Superior temporal gyrus (tissue), 1 donor: ENCODE results near the gene RACK1.
"Not testable (repeated sequence)": the region's sequence is repeated elsewhere in the genome, so short reads cannot be mapped to it uniquely, and the experiment has no call there.

Source experiments
- DNase-seq: peaks from one replicate; pipeline ENCODE4 v3.0.0-alpha.2; 2016; ENCODE audit errors: extremely low spot score

RACK1 gene

DNA sequence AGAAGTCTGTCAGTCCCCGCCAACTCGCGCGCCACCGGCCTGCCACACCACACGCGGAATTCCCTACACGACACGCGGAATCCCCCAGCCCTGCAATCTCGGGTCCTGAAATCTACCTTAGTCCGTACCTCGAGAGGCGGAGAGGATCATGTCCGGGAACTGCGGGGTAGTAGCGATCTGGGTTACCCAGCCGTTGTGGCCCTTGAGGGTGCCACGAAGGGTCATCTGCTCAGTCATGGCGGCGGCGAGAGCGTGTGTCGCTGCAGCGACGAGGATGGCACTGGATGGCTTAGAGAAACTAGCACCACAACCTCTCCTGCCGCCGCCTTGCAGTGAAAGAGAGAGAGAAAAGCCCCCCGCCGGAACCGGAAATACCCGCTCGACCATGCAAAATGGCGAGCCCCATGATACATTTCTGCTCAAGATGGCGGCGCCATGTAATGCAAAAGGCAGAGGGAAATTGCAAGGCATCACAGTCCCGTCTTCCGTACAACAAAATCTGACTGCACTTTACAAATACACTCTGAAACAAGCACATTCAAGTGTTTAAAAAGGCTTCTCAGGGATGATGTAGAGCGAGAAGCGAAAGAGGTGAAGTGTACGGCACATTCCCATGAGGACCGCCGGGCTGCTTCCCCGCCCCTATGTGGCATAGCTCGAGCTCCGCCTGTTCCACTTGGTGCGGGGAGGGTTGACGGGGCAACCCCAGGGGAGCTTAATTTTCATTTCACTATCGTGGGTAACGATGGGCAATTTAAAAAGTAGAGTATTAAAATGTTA is at the start of gene RACK1:
RACK1 (minus strand) TSS at position 343 of the 780 bp plus-strand sequence; CDS start at position 237, 106 bp downstream.
- DNase-seq, result peak; percentile 98

DNA sequence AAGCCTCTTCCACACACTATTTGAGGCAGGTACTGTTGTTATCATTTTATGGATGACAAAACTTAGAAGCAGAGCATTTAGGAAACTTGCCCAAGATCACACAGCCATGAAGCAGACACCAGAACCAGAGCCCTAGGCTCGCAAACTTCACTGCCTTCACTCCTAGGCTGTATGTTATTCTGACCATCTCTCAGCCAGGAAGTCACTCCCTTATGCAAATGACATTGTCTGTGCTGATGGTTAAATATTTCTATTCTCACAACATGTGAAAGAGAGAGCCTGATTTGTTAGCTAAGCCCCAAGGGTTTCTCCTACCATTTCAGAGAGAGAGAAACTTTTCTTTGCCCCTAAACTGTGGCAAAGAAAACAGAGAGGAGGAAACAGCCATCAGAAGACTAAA is 43.6 kb upstream of the RACK1 start:
- DNase-seq, result not testable (repeated sequence)

DNA sequence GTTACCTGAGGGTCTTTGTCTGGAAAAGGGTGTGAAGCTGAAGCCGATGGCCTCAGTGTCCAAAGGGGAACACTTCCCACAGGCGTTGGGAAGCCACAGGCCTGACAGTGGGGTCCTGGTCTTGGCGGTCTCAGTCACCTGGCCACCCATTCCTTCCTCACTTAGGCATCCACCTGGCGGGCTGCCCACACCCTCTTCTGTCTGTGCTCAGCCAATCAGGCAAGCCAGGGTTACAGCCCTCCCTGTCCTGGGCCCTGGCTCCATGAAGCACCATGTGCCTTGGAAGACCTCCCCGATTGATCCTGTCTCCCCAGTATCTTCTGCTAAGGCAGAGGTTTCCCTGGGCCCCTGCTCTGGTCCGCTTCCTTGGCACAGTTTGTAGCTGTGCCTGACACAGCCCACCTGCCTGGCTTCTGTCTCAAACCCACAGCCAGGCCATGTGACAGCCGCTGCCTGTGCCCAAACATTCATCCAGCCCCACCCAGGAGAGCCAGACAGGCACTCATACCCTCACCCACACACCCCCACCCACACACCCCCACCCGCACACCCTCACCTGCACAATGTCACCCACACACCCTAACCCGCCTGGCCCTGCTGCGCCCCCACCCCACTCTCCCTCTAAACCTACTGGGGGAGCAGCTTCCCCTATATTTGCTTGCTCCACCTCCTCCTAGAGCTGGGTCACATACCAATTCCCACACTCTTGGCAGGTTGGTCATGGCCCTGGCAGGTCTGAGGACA is 42.4 kb upstream of the RACK1 start:
- DNase-seq, result not testable (repeated sequence)

DNA sequence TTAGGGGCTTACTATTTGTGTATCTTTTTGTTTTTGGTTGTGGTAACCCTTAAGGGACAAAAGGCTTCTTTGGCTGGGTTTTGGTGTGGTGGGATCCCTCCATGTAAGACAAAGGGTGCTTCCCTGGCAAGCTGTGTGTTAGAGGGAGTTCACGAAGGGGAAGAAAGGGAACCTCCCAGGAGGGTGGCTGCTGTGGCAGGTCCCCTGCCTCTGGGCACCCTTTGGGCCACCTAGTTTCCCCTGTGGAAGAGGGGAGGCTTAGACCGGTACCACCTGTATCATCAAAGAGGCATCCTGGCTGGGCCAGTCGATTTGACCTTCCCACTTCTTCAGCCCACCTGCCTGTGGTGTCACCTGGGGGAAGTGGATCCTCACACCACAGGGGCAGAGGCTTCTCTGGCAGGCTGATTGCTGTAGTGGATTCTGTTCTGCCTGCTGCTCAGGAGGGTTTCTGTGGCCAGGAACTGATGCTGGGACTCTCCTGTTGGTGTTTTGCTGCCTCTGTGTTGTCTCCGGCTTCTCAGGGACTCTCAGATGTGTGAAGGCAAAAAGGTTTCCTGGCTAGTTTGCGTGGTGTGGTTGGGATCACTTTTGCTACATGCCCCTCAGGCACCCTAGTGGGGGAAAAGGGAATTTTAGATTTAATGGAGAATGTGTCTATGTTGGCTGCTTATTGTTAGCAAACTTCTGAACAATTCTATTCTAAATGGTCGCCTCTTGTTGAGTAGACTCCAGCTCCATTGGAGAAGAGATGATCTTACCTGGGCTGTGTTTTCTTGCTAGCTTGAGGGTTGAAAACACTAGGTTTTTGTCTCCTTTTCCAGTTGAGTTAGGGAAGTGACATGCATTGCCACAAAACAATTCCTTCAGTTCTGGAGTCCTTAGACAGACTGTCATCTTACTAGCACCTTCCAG is 40.4 kb upstream of the RACK1 start:
- not testable (repeated sequence) for DNase-seq

DNA sequence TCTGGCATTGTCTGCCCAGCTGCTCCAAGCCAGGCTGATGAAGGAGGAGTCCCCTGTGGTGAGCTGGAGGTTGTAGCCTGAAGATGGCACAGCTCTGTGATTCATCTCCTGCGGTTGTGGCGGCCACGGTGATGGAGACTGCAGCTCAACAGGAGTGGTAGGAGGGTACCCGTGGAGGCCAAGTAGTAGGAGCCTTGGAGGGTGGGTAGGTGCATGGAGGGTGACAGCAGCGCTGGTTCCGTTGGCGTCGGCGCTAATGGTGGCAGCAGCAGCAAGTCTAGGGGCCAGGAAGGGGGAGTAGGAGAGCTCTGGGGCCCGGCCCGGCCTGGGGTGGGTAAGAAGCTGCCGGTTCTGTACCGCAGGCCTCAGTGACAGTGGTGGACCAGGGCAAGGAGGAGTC is 39.6 kb upstream of the RACK1 start:
- DNase-seq, result no peak

DNA sequence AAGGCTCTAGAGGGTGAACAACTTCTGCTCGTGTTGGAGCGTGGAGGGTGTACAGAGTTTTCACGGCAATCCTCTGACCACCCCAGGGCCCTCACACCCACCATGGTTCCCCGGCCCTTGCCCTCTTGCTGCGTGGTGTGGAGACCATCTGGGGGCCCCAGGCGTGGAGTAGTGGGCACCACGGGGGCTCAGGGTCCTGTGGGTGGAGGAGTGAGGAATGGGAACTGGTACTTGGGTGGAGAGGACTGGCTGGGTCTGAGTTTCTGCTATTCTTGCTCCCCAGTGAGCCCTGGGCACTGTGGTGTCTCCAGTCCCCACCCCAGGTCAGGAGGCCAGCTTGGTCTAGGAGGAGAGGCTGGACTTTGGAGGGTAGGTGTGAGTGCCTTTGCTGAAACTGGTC is 39.2 kb upstream of the RACK1 start:
- no peak for DNase-seq

DNA sequence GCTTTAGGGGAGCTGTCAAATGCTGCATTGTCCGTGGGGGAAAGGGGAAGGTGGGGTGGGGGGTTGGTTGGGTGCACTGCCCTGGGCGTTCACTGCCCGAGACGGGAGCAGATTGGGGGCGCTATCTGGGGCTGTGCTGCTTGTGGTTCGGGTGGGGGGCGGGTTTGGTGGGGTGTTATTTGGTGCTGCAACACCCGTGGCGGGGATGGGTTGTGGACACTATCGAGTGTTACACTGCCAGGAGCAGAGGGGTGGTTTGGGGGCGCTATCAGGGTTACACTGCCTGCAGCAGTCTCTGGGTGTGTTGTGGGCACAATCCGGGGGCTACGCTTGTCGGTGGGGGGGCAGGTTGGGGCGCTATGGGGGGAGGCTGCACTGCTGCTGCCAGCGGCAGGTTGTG is 38.7 kb upstream of the RACK1 start:
- not testable (repeated sequence) for DNase-seq

DNA sequence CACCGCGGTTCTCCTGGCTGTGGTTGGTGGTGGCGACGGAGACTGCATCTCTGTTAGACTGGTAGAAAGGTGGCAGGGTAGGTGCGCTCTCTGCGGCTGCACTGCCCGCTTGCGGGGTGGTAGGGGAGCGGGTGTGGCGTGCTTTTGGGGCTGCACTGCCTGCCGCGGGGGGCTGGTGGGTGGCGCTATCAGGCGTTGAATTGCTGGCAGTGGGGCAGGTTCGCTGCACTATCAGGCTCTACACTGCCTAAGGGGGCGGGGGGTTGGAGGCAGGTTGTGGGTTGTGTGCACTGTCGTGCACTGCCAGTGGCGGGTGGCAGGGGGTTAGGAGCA is 38.2 kb upstream of the RACK1 start:
- no peak for DNase-seq

DNA sequence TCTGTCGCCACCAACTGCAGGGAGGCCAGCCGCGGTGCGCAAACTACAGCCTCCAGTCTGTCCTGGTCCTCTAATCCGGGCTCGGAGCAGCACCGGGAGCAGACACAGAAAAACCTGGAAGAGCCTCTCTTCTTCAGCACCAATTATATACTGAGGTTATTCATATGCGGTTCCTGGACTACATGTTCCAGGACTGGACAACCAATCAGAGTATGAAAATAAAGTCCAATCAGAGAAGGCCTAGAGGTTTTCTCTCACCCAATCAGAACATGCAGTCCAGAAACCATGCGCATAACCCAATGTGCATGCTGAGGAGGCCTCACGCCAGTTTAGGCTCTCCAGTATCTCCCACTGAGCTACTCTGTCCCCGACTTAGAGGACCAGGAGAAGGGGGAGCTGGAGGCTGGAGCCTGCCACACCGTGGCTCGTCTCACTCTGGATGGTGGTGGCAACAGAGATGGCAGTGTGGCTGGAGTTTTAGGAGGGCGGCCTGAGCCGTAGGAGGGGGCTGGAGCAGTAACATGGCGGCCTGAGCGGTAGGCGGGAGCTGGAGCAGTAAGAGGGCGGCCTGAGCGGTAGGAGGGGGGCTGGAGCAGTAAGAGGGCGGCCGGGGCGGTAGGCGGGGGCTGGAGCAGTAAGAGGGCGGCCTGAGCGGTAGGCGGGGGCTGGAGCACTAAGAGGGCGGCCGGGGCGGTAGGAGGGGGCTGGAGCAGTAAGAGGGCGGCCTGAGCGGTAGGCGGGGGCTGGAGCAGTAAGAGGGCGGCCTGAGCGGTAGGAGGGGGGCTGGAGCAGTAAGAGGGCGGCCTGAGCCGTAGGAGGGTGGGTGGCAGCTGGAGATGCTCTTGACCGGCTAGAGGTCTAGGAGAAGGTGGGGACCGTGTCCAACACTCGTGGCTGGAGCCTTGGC is 37.6 kb upstream of the RACK1 start:
- DNase-seq, result no peak

DNA sequence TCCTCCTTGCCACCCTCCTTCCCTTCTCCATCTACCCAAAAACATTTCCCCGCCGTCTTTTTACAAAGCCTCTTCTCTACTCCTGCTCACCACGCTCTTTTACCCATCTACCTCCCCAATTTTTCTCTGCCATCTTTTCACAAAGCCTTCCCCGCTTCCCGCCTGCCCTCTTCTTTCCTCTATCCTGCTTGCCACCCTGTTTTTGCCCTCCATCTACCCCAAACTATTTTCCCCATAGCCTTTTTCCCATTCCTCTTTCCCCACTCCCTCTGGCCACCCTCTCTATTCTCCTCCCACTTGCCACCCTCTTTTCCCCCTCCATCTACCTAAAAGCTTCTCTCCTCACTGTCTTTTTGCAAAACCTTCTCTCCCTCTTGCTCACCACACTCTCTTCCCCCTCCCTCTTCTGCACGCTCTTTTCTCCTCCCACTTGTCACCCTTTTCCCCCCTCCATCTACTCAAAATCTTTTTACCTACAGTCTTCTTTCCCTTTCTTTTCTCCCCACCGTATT is 36.6 kb upstream of the RACK1 start:
- DNase-seq, result no peak

DNA sequence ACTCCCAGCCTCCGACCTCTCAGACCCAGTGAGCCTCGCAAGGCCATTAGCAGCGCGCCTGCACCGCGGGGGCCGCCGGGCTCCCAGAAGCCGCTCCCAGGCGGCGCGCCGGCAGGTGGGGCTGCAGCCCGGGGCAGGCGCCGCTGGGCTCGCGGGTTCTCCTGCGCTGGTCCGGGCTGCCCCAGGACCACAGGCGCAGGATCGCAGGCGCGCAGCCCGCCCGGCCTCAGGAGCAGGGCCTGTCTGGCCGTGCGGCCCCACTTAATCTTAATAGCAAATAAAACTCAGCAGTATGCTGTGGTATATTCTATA is 29.7 kb upstream of the RACK1 start:
- DNase-seq, result not testable (repeated sequence)

DNA sequence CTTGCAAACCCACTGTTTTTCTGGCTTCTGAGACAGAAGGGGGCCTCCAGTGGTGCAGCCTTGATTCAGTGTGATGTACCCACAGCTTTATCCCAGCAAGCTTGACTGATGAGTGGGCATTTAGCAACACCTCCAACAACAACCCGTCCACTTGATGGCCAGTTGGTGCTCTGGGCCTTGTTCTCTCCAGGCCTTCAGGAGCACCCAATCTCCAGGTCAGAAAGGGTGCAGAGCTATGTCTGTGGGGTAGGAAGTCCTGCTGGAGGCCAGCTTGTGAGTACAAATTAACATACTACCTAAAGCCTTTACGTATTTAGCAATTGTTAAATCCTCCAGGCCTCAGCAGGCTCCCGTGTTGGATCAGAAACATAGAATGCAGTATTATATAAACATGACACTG is 27.4 kb upstream of the RACK1 start:
- no peak for DNase-seq

DNA sequence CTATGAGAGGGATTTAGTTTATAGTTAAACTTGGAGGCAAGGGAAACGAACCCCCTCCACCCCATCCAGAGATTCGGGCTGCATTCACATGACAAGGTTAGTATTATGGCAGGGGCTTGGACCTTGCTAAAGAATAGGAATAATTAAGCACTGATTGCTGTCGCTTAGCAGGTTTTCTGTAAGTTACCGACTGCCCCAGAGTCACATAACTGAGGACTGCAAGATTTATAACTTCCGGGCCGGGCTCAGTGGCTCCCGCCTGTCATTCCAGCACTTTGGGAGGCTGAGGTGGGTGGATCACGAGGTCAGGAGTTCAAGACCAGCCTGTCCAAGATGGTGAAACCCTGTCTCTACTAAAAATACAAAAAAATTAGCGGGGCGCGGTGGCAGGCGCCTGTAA is 24.2 kb upstream of the RACK1 start:
- not testable (repeated sequence) for DNase-seq

DNA sequence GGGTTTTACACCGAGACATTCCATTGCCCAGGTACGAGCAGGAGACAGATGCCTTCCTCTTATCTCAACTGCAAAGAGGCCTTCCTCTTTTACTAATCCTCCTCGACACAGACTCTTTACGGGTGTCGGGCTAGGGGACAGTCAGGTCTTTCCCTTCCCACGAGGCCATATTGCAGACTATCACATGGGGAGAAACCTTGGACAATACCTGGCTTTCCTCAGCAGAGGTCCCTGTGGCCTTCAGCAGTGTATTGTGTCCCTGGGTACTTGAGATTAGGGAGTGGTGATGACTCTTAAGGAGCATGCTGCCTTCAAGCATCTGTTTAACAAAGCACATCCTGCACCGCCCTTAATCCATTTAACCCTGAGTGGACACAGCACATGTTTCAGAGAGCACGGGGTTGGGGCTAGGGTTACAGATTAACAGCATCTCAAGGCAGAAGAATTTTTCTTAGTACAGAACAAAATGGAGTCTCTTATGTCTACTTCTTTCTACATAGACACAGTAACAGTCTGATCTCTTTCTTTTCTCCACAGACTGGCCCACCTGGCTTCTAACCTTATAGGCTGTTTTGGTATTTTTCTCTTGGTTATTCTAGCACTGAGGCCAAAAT is 23.7 kb upstream of the RACK1 start:
- not testable (repeated sequence) for DNase-seq

DNA sequence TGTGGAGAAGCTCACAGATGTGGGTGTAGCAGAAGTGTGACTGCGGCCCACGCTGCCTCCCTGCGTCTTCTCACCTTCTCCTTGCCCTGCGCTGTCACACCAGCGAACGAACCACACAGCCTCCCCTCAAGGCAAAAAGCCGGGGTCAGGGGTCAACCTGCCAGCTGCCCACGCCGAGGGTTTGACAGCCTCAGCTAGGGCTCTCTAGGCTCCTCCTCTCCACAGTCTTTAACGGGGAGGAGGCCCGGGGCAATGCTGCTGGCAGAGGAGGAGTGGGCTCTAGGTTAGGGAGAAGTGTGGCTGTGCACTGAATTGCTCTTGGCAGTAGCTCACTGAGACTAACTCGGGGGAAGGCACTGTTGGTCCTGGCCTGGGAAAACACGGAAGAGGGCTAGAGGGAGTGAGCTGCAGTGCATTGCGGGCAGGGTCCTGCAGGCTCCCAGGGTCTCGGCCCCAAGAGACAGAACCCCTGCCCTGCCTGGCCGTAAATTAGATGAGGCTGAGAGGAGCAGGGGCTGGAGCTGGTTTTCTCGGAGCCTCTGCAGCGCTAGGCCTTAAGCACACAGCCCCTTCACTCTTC is 21.5 kb upstream of the RACK1 start:
- DNase-seq, result no peak

DNA sequence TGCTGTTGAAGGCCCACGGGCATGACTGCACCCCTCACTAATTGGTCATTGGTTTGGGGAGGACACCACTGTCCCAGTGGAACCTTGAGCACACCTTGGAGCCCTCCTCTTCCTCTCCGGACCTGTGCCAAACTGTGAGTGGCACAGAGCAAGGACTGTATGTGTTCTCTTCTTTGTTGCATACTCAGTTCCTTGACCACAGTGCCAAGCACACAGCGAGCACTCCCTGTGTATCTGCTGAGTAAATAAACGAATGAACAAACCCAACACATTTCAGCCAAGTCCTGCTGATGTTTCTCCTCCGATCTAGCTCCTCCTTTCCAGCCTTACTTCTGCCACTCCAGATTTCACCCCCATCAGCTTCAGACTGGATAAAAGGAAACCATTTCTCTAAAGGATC is 19.9 kb upstream of the RACK1 start:
- DNase-seq, result no peak

DNA sequence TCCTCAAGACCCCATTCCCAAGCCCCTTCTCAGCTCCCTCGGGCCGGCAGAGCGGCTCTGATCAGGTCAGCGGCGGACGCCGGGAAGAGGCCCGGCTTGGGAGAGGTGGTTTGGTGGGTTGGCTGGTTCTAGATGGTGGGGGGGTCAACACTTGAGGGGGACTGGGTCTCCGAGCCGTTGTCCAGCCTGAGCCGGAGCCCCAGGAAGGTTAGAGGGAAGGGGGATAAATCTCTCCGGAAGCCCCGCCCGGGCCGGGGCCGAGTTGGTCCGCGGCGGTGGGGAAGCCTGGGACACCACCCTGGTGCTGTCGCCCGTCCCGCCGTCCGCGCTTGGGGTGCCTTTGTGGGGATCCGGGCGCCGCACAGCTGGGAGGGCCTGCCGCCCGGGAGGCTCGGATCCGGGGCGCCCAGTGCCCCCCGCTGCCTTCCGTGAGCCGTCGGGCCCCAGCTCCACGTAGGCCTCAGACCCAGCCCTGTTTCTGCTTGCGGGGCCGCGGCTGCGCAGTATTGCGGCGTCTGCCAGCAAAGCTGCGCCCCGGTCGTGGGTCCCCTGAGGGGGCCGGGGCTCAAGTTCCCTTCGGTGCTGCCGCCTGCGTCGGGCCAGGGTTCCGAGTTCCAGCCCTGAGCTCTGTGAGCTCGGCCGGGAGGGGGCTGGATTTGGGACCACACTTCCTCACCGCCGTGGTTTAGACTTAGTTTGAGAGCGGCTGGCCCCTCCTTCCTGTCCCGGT is 17.8 kb upstream of the RACK1 start:
- DNase-seq, result peak; percentile 51

DNA sequence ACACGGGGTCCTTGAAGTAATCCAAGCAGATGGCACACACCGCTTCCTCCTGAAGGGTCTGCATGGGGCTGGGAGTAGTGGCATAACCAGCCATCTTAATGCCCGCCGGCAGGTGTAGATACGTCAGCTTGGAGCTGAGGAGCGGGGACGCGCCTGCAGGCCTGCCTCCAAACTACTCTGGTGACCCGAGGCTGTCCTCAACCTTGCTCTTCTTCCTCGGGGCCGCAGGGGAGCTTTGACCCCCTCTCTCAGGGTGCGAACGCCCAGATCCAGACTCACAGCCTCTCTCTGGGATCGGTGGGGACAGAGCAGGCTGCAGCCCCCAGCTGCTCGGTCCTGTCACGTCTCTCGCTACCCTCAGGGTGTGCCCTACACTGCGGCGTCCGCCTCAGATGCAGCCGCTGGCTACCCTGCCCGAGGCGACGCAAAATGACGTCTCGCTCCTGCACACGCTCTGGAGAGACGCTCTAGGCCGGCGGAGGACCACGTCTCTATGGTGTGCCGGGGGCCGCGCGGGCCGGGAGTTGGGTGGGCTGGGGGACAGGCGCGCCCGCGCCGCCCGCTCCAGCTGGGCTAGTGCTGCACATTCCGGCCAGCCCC is 17.1 kb upstream of the RACK1 start, which contains the start of gene TRIM52:
TRIM52 (minus strand) TSS at position 424 of the 600 bp plus-strand sequence; CDS start at position 94, 330 bp downstream.
- DNase-seq, result peak; percentile 92
